GM12891 (cell line): Measurements from ENCODE around the gene FAM149B1.

ENCODE experiments used
- PAX5 ChIP-seq: IDR thresholded peaks from 2 replicates; pipeline ENCODE4 v1.6.1; 2011; ENCODE audit warnings: low read length, moderate library complexity, mild to moderate bottlenecking; ENCODE audit not compliant: insufficient read depth, severe bottlenecking
- POLR2A ChIP-seq: IDR thresholded peaks from 2 replicates; pipeline ENCODE4 v1.6.1; 2011; ENCODE audit warnings: low read depth, low read length, control low read depth
- POLR2AphosphoS5 ChIP-seq: IDR thresholded peaks from 2 replicates; pipeline ENCODE4 v1.6.1; 2011; ENCODE audit warnings: low read depth, low read length, control low read depth
- POU2F2 ChIP-seq: IDR thresholded peaks from 2 replicates; pipeline ENCODE4 v1.6.1; 2011; ENCODE audit warnings: low read depth, mild to moderate bottlenecking, control low read depth, low read length, moderate library complexity
- SPI1 ChIP-seq: IDR thresholded peaks from 2 replicates; pipeline ENCODE4 v1.6.1; 2011; ENCODE audit warnings: low read depth, low read length, control low read depth

- TF ChIP-seq POLR2A (no peak), POLR2AphosphoS5 (no peak), SPI1 (no peak), POU2F2 (no peak), PAX5 (no peak)
Observed at GRCh38 chr10:73131913-73132686, 35.8 kb upstream of the FAM149B1 start.
